Measurements from ENCODE around the gene NOTUM. TPM values are rescaled to one million over a fixed set of nuclear protein-coding genes. Genes with fewer than 3 reads are reported as not detected.
A peak's percentile ranks its signal among the peaks of the same experiment; 100 is the strongest.

The NOTUM gene
- total and polyA plus RNA-seq, 4 donors, result 0.71 to 7.6 (median 2.2) TPM

GRCh38 chr17:82003411-82004381 lies 42.7 kb upstream of the NOTUM start:
- DNase-seq (no peak), ATAC-seq (ENCODE audit: insufficient read depth, low FRiP score) (peak; percentile 20)
- Histone ChIP-seq H3K9me3 (ENCODE audit: control insufficient read depth in 4 of 4, insufficient read depth in 3 of 4, low read length in 3 of 4) (no peaks in the 10 kb centered on the region), H3K36me3 (ENCODE audit: control insufficient read depth in 4 of 4, insufficient read depth in 4 of 4, low read length in 4 of 4) (peaks cover 0 to 2% (median 0%) of the 10 kb centered on the region in 4 donors), H3K27me3 (ENCODE audit: control insufficient read depth in 3 of 3, insufficient read depth in 3 of 3, low read length in 2 of 3) (no peaks in the 10 kb centered on the region), H3K4me1 (ENCODE audit: control insufficient read depth in 5 of 5, insufficient read depth in 5 of 5, low read length in 5 of 5) (peaks cover 3 to 42% (median 8%) of the 10 kb centered on the region in 5 donors), H3K27ac (ENCODE audit: low read depth in 1 of 2, low read length in 1 of 2) (no peak overlapping the region), H3K9ac (ENCODE audit: insufficient read depth in 1 of 2, low read length in 2 of 2) (no peak overlapping the region), H3K4me3 (no peak overlapping the region)
- WGBS, 2 donors, result 77 to 89% methylated on average over 53 of the region's 53 CpGs
- no peak for TF ChIP-seq CTCF (IDR thresholded peaks at IDR 0.05; ENCODE audit: control extremely low read depth, extremely low read depth)

GRCh38 chr17:82001571-82002056 lies 40.6 kb upstream of the NOTUM start:
- Histone ChIP-seq H3K27me3 (ENCODE audit: control insufficient read depth in 3 of 3, insufficient read depth in 3 of 3, low read length in 2 of 3) (no peaks in the 10 kb centered on the region), H3K9ac (ENCODE audit: insufficient read depth in 1 of 2, low read length in 2 of 2) (no peak overlapping the region), H3K4me1 (ENCODE audit: control insufficient read depth in 5 of 5, insufficient read depth in 5 of 5, low read length in 5 of 5) (peaks cover 3 to 40% (median 8%) of the 10 kb centered on the region in 5 donors), H3K9me3 (ENCODE audit: control insufficient read depth in 4 of 4, insufficient read depth in 3 of 4, low read length in 3 of 4) (no peaks in the 10 kb centered on the region), H3K36me3 (ENCODE audit: control insufficient read depth in 4 of 4, insufficient read depth in 4 of 4, low read length in 4 of 4) (peaks cover 0 to 7% (median 0%) of the 10 kb centered on the region in 4 donors), H3K4me3 (no peak overlapping the region), H3K27ac (ENCODE audit: low read depth in 1 of 2, low read length in 1 of 2) (no peak overlapping the region)
- ATAC-seq (ENCODE audit: insufficient read depth, low FRiP score) (no peak), DNase-seq (no peak)
- 85 to 88% methylated on average over 17 of the region's 17 CpGs for WGBS, 2 donors
- no peak for TF ChIP-seq CTCF (IDR thresholded peaks at IDR 0.05; ENCODE audit: control extremely low read depth, extremely low read depth)

GRCh38 chr17:82000803-82001570 lies 40.0 kb upstream of the NOTUM start:
- Histone ChIP-seq H3K36me3 (ENCODE audit: control insufficient read depth in 4 of 4, insufficient read depth in 4 of 4, low read length in 4 of 4) (peaks cover 0 to 13% (median 0%) of the 10 kb centered on the region in 4 donors), H3K4me1 (ENCODE audit: control insufficient read depth in 5 of 5, insufficient read depth in 5 of 5, low read length in 5 of 5) (peaks cover 0 to 34% (median 8%) of the 10 kb centered on the region in 5 donors), H3K27me3 (ENCODE audit: control insufficient read depth in 3 of 3, insufficient read depth in 3 of 3, low read length in 2 of 3) (no peaks in the 10 kb centered on the region), H3K4me3 (no peak overlapping the region), H3K9me3 (ENCODE audit: control insufficient read depth in 4 of 4, insufficient read depth in 3 of 4, low read length in 3 of 4) (no peaks in the 10 kb centered on the region), H3K9ac (ENCODE audit: insufficient read depth in 1 of 2, low read length in 2 of 2) (no peak overlapping the region), H3K27ac (ENCODE audit: low read depth in 1 of 2, low read length in 1 of 2) (no peak overlapping the region)
- no peak for ATAC-seq (ENCODE audit: insufficient read depth, low FRiP score)
- TF ChIP-seq CTCF (IDR thresholded peaks at IDR 0.05; ENCODE audit: control extremely low read depth, extremely low read depth), result no peak
- WGBS, 2 donors, result 85 to 88% methylated on average over 30 to 32 of the region's 32 CpGs
- peak in 2 of 3 donors; percentile 56 for DNase-seq

Measured in lung (tissue), 12 donors.